ENCODE measurements around the gene EXOC2.

The EXOC2 gene

GRCh38 chr6:511488-512137 is 181.3 kb downstream of the EXOC2 start:
- no peaks in the 10 kb centered on the region; the same call in 1 of the 2 replicates for H3K36me3 ChIP-seq
- H3K27me3 ChIP-seq (ENCODE audit: insufficient read depth, low read depth, severe bottlenecking) = no peaks in the 10 kb centered on the region
- no peak overlapping the region for H3K4me3 ChIP-seq (ENCODE audit: low read depth, low read length)
- TF ChIP-seq CTCF (IDR thresholded peaks at IDR 0.05; ENCODE audit: low read depth, low read length) = no peak
- no peaks in the 10 kb centered on the region for H3K9me3 ChIP-seq (ENCODE audit: severe bottlenecking)
- DNase-seq = no peak
- no peak overlapping the region for H3K27ac ChIP-seq

DNA sequence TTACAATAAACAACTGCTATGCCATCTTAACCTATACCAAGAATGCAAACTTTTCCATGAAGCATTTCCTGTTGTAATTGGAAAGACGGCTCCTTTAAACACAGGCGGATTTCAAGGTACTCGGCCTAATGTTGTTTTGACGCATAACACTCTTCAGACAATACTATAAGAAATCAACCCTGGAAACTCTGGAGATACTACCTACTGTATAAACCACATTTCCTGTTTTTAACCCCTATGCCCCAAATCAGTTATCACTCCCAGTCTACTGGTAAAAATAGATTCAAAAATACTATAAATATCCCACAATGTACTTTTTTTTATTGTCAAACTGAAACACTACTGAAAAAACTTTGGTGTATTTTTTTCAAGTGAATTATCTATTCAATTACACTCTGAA is 183.3 kb downstream of the EXOC2 start:
- no peaks in the 10 kb centered on the region for H3K36me3 ChIP-seq
- no peaks in the 10 kb centered on the region for H3K27me3 ChIP-seq (ENCODE audit: insufficient read depth, low read depth, severe bottlenecking)
- TF ChIP-seq CTCF (IDR thresholded peaks at IDR 0.05; ENCODE audit: low read depth, low read length) = no peak
- no peaks in the 10 kb centered on the region for H3K9me3 ChIP-seq (ENCODE audit: severe bottlenecking)
- no peak overlapping the region for H3K4me3 ChIP-seq (ENCODE audit: low read depth, low read length)
- DNase-seq = no peak
- H3K27ac ChIP-seq = no peak overlapping the region

DNA sequence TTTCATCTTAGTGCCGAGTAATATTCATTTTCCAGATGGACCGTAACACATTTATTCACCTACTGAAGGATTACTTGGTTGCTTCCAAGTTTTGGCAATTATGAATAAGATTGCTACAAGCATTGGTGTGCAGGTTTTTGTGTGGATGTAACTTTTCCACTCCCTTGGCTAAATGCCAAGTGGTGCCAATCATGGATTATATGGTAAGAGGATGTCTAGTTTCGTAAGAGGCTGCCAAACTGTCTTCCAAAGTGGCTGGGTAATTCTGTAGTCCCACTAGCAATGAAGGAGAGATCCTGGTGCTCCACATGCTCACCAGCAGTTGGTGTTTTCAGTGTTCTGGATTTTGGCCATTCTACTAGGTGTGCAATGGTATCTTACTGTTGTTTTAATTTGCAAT is 184.3 kb downstream of the EXOC2 start:
- TF ChIP-seq CTCF (IDR thresholded peaks at IDR 0.05; ENCODE audit: low read depth, low read length) = no peak

DNA sequence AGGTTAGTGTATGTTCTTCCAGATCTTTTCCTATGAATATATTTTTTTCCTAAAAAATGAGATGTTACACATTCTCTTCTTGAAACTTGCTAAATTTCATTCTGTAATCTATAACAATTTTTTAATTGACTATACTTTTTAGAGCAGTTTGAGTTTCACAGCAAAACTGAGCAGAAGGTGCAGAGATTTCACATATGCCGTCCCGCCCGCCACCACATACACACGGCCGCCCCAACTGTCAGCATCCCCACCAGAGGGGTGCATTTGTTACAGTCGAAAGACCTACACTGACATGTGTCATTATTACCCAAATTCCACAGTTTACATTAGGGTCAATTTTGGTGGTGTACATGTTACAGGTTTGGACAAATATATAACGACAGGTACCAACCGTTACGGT is 184.9 kb downstream of the EXOC2 start:
- TF ChIP-seq CTCF (IDR thresholded peaks at IDR 0.05; ENCODE audit: low read depth, low read length) = no peak
- DNase-seq = no peak
- Histone ChIP-seq H3K27ac (no peak overlapping the region), H3K4me3 (ENCODE audit: low read depth, low read length) (no peak overlapping the region), H3K36me3 (no peaks in the 10 kb centered on the region), H3K27me3 (ENCODE audit: insufficient read depth, low read depth, severe bottlenecking) (no peaks in the 10 kb centered on the region), H3K9me3 (ENCODE audit: severe bottlenecking) (no peaks in the 10 kb centered on the region)

More for the DNA sequence above, 184.3 kb downstream of the EXOC2 start:
- no peaks in the 10 kb centered on the region for H3K36me3 ChIP-seq
- H3K9me3 ChIP-seq (ENCODE audit: severe bottlenecking) = no peaks in the 10 kb centered on the region
- no peak for DNase-seq
- no peaks in the 10 kb centered on the region for H3K27me3 ChIP-seq (ENCODE audit: insufficient read depth, low read depth, severe bottlenecking)
- H3K4me3 ChIP-seq (ENCODE audit: low read depth, low read length) = no peak overlapping the region
- no peak overlapping the region for H3K27ac ChIP-seq

- no peak for DNase-seq
- TF ChIP-seq CTCF (IDR thresholded peaks at IDR 0.05; ENCODE audit: low read depth, low read length) = no peak
- Histone ChIP-seq H3K27ac (no peak overlapping the region), H3K9me3 (ENCODE audit: severe bottlenecking) (no peaks in the 10 kb centered on the region), H3K27me3 (ENCODE audit: insufficient read depth, low read depth, severe bottlenecking) (no peaks in the 10 kb centered on the region), H3K4me3 (ENCODE audit: low read depth, low read length) (no peak overlapping the region), H3K36me3 (no peaks in the 10 kb centered on the region)
Observed at GRCh38 chr6:506920-507622, 185.9 kb downstream of the EXOC2 start.
